Lung microvascular endothelial cell (primary cell): ENCODE measurements around the gene PPT1. TPM values are rescaled to one million over a fixed set of nuclear protein-coding genes. Genes with fewer than 3 reads are reported as not detected.
"Not testable (repeated sequence)": the region's sequence is repeated elsewhere in the genome, so short reads cannot be mapped to it uniquely, and the experiment has no call there.

Experiments
- DNase-seq, 2 donors: peaks; one replicate each; pipeline versions ENCODE4 v3.0.0 to v3.0.0-alpha.2; 2010; ENCODE audit warnings: low read depth in 2 of 2
- total RNA-seq: library from RNA; depleted of rRNA; stranded (reverse); fragments of >200 nt; gene quantifications from 2 replicates; pipeline ENCODE4 v1.2.1, GENCODE V29; 2014

Gene PPT1
- total RNA-seq, 1 donor from 2014 or later = 34.7 TPM

- peak in 1 of 2 donors; percentile 52 for DNase-seq
Observed at GRCh38 chr1:40057310-40058030, 39.6 kb downstream of the PPT1 start.

- DNase-seq = no peak
Observed at GRCh38 chr1:40056519-40057309, 40.3 kb downstream of the PPT1 start.

- no peak for DNase-seq
Observed at GRCh38 chr1:40053138-40053887, 43.7 kb downstream of the PPT1 start.

GRCh38 chr1:40050863-40051262, 46.2 kb downstream of the PPT1 start:
- no peak for DNase-seq

- DNase-seq = no peak
Observed at GRCh38 chr1:40049725-40050124, 47.3 kb downstream of the PPT1 start.

- no peak for DNase-seq
Observed at GRCh38 chr1:40047769-40048168, 49.3 kb downstream of the PPT1 start.

GRCh38 chr1:40047276-40047675, 49.8 kb downstream of the PPT1 start:
- DNase-seq = peak in 1 of 2 donors; percentile 73

- no peak for DNase-seq
Observed at GRCh38 chr1:40045766-40046165, 51.3 kb downstream of the PPT1 start.

GRCh38 chr1:40045182-40045581, 51.9 kb downstream of the PPT1 start:
- DNase-seq = no peak

- DNase-seq = no peak
Observed at GRCh38 chr1:40044110-40044509, 52.9 kb downstream of the PPT1 start.

- DNase-seq = peak; percentile 18 to 55
Observed at GRCh38 chr1:40042341-40042740, 54.7 kb downstream of the PPT1 start.

GRCh38 chr1:40041466-40041838, 55.6 kb downstream of the PPT1 start:
- no peak for DNase-seq

GRCh38 chr1:40040511-40041465, 56.3 kb downstream of the PPT1 start, which contains the start of gene CAP1:
Gene CAP1, plus strand, starts transcription at chr1:40040729. Its CDS starts 18,618 bp downstream, at chr1:40059347.
- peak; percentile 97 to 98 for DNase-seq

- peak; percentile 65 to 71 for DNase-seq
Observed at GRCh38 chr1:40039757-40040510, 57.1 kb downstream of the PPT1 start.

GRCh38 chr1:40039245-40039756, 57.8 kb downstream of the PPT1 start:
- peak; percentile 68 to 79 for DNase-seq

GRCh38 chr1:40038697-40039096, 58.4 kb downstream of the PPT1 start:
- no peak for DNase-seq

- not testable (repeated sequence) for DNase-seq
Observed at GRCh38 chr1:40037254-40037653, 59.8 kb downstream of the PPT1 start.

- peak in 1 of 2 donors; percentile 57 for DNase-seq
Observed at GRCh38 chr1:40036574-40036973, 60.5 kb downstream of the PPT1 start.

GRCh38 chr1:40034869-40035268, 62.2 kb downstream of the PPT1 start:
- DNase-seq = no peak
